PFSK-1 (cell line): Measurements from ENCODE around the gene PGLYRP4.

Experiments used
- FOXP2 ChIP-seq: optimal IDR thresholded peaks from 2 replicates; pipeline ENCODE3; 2011; ENCODE audit warnings: borderline replicate concordance, control low read depth, inconsistent platforms; ENCODE audit not compliant: insufficient read depth; ENCODE audit errors: extremely low read length, extremely low read depth
- POLR2AphosphoS5 ChIP-seq: IDR thresholded peaks from 2 replicates; pipeline ENCODE4 v1.6.1; 2012; ENCODE audit warnings: low read depth, mild to moderate bottlenecking, control low read depth, low read length, moderate library complexity
- SIN3A ChIP-seq: IDR thresholded peaks from 2 replicates; pipeline ENCODE4 v1.6.1; 2012; ENCODE audit warnings: mild to moderate bottlenecking, low read length, moderate library complexity, borderline replicate concordance; ENCODE audit not compliant: insufficient read depth
- TAF1 ChIP-seq: IDR thresholded peaks from 2 replicates; pipeline ENCODE4 v1.6.1; 2012; ENCODE audit warnings: low read length, control low read depth, borderline replicate concordance; ENCODE audit not compliant: insufficient read depth
- TF ChIP-seq, protein P1 (sequence below), 2 experiments: IDR thresholded peaks; 2 replicates each; pipeline versions ENCODE4 v1.6.1 to v1.8.0; 2011 to 2012; ENCODE audit warnings: low read depth in 2 of 2, low read length in 2 of 2, control low read depth in 1 of 2, inconsistent platforms in 1 of 2, mild to moderate bottlenecking in 1 of 2, moderate library complexity in 1 of 2; ENCODE audit not compliant: insufficient read depth in 1 of 2

Gene PGLYRP4

DNA sequence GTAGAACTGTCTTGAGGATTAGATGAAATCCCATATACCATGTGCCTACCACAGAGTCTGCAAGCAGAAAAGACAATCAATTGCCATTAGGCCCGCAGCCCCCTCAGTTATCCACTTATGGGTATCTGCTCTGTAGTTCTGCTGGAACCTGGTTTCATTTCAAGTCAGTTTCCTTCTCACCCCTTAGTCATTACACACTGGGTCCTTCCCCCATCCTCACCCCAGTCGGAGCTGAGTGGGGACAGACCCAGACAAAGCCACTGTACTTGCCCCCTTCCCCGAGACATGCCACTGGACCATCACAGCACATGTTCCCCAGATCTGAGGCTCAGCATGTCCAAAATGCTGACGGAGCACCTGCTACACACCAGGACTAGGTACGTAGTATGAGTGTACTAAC is 57.1 kb downstream of the PGLYRP4 start:
- TF ChIP-seq, protein P1, sequence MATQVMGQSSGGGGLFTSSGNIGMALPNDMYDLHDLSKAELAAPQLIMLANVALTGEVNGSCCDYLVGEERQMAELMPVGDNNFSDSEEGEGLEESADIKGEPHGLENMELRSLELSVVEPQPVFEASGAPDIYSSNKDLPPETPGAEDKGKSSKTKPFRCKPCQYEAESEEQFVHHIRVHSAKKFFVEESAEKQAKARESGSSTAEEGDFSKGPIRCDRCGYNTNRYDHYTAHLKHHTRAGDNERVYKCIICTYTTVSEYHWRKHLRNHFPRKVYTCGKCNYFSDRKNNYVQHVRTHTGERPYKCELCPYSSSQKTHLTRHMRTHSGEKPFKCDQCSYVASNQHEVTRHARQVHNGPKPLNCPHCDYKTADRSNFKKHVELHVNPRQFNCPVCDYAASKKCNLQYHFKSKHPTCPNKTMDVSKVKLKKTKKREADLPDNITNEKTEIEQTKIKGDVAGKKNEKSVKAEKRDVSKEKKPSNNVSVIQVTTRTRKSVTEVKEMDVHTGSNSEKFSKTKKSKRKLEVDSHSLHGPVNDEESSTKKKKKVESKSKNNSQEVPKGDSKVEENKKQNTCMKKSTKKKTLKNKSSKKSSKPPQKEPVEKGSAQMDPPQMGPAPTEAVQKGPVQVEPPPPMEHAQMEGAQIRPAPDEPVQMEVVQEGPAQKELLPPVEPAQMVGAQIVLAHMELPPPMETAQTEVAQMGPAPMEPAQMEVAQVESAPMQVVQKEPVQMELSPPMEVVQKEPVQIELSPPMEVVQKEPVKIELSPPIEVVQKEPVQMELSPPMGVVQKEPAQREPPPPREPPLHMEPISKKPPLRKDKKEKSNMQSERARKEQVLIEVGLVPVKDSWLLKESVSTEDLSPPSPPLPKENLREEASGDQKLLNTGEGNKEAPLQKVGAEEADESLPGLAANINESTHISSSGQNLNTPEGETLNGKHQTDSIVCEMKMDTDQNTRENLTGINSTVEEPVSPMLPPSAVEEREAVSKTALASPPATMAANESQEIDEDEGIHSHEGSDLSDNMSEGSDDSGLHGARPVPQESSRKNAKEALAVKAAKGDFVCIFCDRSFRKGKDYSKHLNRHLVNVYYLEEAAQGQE (IDR thresholded peaks at IDR 0.05; ENCODE audit: insufficient read depth in 1 of 2, low read depth in 2 of 2, low read length in 2 of 2): no peak
- no peak for TF ChIP-seq SIN3A
- no peak for TF ChIP-seq FOXP2
- TF ChIP-seq TAF1: no peak
- no peak for TF ChIP-seq POLR2AphosphoS5

DNA sequence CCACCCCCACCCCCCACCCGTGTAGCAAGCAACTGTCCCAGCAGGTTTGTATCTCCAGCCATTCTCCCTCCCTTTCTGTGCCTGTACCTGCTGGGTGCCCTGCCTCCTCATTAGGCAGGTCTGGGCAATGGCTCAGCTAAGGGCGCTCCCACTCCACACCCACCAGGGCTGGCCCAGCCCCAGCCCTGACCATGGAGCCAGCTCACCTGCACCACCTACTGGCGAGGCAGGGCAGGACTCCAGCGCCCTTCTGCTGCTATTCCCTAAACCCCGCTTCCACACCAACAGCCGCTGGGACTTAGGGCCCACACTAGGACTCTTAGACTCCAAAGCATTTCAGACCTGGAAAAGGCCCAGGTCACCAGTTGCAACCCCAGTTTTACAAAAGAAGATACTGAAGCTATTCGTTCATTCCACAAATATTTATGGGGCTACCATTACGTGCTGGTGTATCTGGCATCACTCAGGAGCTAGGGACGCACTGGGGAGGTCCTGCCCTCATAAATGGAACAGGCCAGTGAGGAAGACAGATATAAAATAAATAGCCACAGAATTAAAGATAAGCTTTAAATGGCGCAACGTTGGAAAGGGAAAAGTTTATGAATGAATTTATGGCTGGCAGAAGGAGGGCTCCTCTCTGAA is 59.9 kb downstream of the PGLYRP4 start:
- TF ChIP-seq POLR2AphosphoS5 (no peak), TAF1 (no peak), FOXP2 (no peak), SIN3A (no peak)
- TF ChIP-seq, protein P1 (IDR thresholded peaks at IDR 0.05; ENCODE audit: insufficient read depth in 1 of 2, low read depth in 2 of 2, low read length in 2 of 2): no peak
